ENCODE data around the gene DENND1A.
A peak's percentile ranks its signal among the peaks of the same experiment; 100 is the strongest.
"Not testable (repeated sequence)": the region's sequence is repeated elsewhere in the genome, so short reads cannot be mapped to it uniquely, and the experiment has no call there.

DENND1A gene

GRCh38 chr9:123952641-123953495, 22.9 kb upstream of the DENND1A start:
- no peak for DNase-seq (ENCODE audit: low read depth in 1 of 2, low spot score in 1 of 2)

- DNase-seq (ENCODE audit: low read depth in 1 of 2, low spot score in 1 of 2) = no peak
Measured at GRCh38 chr9:123948286-123948685, 18.4 kb upstream of the DENND1A start.

- DNase-seq (ENCODE audit: low read depth in 1 of 2, low spot score in 1 of 2) = no peak
Measured at GRCh38 chr9:123947326-123947725, 17.4 kb upstream of the DENND1A start.

- no peak for DNase-seq (ENCODE audit: low read depth in 1 of 2, low spot score in 1 of 2)
Measured at GRCh38 chr9:123946101-123946821, 16.3 kb upstream of the DENND1A start.

- no peak for DNase-seq (ENCODE audit: low read depth in 1 of 2, low spot score in 1 of 2)
Measured at GRCh38 chr9:123945532-123945931, 15.6 kb upstream of the DENND1A start.

GRCh38 chr9:123944464-123944863, 14.5 kb upstream of the DENND1A start:
- DNase-seq (ENCODE audit: low read depth in 1 of 2, low spot score in 1 of 2) = not testable (repeated sequence)

- no peak for DNase-seq (ENCODE audit: low read depth in 1 of 2, low spot score in 1 of 2)
Measured at GRCh38 chr9:123943671-123944070, 13.7 kb upstream of the DENND1A start.

- DNase-seq (ENCODE audit: low read depth in 1 of 2, low spot score in 1 of 2) = no peak
Measured at GRCh38 chr9:123942542-123942941, 12.6 kb upstream of the DENND1A start.

- DNase-seq (ENCODE audit: low read depth in 1 of 2, low spot score in 1 of 2) = no peak
Measured at GRCh38 chr9:123941524-123942070, 11.7 kb upstream of the DENND1A start.

- DNase-seq (ENCODE audit: low read depth in 1 of 2, low spot score in 1 of 2) = no peak
Measured at GRCh38 chr9:123940721-123941523, 11.0 kb upstream of the DENND1A start.

GRCh38 chr9:123938401-123938800, 8.5 kb upstream of the DENND1A start:
- no peak for DNase-seq (ENCODE audit: low read depth in 1 of 2, low spot score in 1 of 2)

- not testable (repeated sequence) for DNase-seq (ENCODE audit: low read depth in 1 of 2, low spot score in 1 of 2)
Measured at GRCh38 chr9:123936575-123936974, 6.6 kb upstream of the DENND1A start.

GRCh38 chr9:123933440-123934212, 3.7 kb upstream of the DENND1A start:
- no peak for DNase-seq (ENCODE audit: low read depth in 1 of 2, low spot score in 1 of 2)

GRCh38 chr9:123929177-123929869, 603 bp downstream of the DENND1A start:
- peak in 1 of 2 donors; percentile 14 for DNase-seq (ENCODE audit: low read depth in 1 of 2, low spot score in 1 of 2)

GRCh38 chr9:123928533-123929176, 1.3 kb downstream of the DENND1A start:
- DNase-seq (ENCODE audit: low read depth in 1 of 2, low spot score in 1 of 2) = no peak

GRCh38 chr9:123927625-123928532, 2.0 kb downstream of the DENND1A start:
- no peak for DNase-seq (ENCODE audit: low read depth in 1 of 2, low spot score in 1 of 2)

- DNase-seq (ENCODE audit: low read depth in 1 of 2, low spot score in 1 of 2) = no peak
Measured at GRCh38 chr9:123926941-123927340, 3.0 kb downstream of the DENND1A start.

GRCh38 chr9:123925819-123926218, 4.1 kb downstream of the DENND1A start:
- no peak for DNase-seq (ENCODE audit: low read depth in 1 of 2, low spot score in 1 of 2)

All from activated CD4-positive, alpha-beta T cell treated with anti-CD3 and anti-CD28 coated beads, Interleukin-2, amount 50 U/mL, for 24 hours (primary cell).